Measurements from ENCODE around the gene PPARA.
A peak's percentile ranks its signal among the peaks of the same experiment; 100 is the strongest.

PPARA gene

DNA sequence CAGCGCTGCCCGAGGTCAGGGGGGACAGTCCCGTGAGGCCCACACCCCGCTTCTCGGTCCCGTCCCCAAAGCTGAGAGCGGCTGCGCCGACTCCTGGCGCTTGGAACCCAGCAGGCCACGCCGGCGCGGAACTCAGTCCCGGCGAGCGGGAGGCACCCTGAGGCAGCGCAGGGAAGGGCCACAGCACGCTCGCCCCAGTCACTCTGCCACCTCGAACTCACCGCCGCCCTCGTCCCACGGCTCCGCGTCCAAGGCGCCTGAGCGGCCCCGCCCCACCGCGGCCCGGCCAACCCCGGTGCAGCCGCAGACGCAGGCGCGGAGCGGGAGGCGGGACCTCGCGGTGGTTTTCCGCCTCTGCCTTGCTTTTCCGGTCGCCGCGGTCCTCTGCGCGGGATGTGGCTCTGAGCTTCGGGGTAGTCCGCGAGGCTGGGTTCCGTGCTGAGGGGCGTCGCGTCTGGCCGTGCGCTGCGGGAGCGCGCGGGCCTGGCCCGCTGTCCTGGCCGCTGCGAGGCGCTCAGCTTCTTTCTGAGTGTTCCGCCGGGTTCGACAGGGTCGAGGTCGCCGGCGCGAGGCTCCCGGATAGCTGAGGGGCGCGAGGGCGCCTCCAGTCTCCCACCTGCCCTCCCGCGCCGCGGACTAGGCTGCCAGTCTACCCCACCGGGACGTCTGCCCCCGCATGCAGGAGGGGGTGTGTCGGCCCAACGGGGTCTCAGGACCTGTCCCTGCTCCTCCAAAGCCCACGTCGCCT lies 99.9 kb downstream of the PPARA start, which contains the start of gene CDPF1:
CDPF1 (minus strand) TSS at position 259 of the 748 bp plus-strand sequence. CDS start 2,009 bp downstream, outside the sequence.
- no peaks in the 10 kb centered on the region for H3K27me3 Mint-ChIP-seq (ENCODE audit: low read depth)
- H3K4me3 Mint-ChIP-seq: peak within 1 kb of the TSS; percentile 82 to 86 (median 83)
- H3K4me1 Mint-ChIP-seq: peaks cover 19% of the 10 kb centered on the region
- H3K27ac Mint-ChIP-seq: peak within 1 kb of the TSS; percentile 18 to 60 (median 53)
- no peaks in the 10 kb centered on the region for H3K9me3 Mint-ChIP-seq
- TF ChIP-seq, protein P1, sequence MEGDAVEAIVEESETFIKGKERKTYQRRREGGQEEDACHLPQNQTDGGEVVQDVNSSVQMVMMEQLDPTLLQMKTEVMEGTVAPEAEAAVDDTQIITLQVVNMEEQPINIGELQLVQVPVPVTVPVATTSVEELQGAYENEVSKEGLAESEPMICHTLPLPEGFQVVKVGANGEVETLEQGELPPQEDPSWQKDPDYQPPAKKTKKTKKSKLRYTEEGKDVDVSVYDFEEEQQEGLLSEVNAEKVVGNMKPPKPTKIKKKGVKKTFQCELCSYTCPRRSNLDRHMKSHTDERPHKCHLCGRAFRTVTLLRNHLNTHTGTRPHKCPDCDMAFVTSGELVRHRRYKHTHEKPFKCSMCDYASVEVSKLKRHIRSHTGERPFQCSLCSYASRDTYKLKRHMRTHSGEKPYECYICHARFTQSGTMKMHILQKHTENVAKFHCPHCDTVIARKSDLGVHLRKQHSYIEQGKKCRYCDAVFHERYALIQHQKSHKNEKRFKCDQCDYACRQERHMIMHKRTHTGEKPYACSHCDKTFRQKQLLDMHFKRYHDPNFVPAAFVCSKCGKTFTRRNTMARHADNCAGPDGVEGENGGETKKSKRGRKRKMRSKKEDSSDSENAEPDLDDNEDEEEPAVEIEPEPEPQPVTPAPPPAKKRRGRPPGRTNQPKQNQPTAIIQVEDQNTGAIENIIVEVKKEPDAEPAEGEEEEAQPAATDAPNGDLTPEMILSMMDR (IDR thresholded peaks at IDR 0.05; ENCODE audit: unreplicated experiment in 3 of 3): no peak
- peaks cover 3% of the 10 kb centered on the region for H3K36me3 Mint-ChIP-seq (ENCODE audit: low read depth)

DNA sequence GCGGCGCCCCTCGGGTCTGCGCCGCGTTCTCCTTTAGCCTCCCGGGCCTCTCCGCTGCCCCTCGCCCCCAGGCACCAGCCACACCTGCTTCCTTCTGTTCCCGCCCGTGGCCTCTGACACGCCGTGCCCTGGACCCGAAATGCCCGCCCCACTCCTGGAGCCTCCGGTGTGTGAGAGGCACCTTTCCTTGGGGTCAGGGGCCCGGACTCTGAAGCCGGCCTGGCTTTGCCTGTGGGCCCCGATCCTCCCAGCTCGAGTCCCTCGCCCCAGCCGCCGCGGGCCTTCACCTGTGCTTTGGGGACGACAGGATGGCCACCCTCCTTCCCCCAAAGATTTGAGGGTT lies 100.4 kb downstream of the PPARA start:
- H3K4me3 Mint-ChIP-seq: peak overlapping the region; percentile 82 to 86 (median 83)
- H3K9me3 Mint-ChIP-seq: peaks cover 2% of the 10 kb centered on the region
- TF ChIP-seq, protein P1 (IDR thresholded peaks at IDR 0.05; ENCODE audit: unreplicated experiment in 3 of 3): no peak
- peak overlapping the region in 1 of 3 experiments; percentile 48 for H3K27ac Mint-ChIP-seq
- H3K27me3 Mint-ChIP-seq (ENCODE audit: low read depth): no peaks in the 10 kb centered on the region
- H3K4me1 Mint-ChIP-seq: peaks cover 16% of the 10 kb centered on the region
- peaks cover under 1% of the 10 kb centered on the region for H3K36me3 Mint-ChIP-seq (ENCODE audit: low read depth)

DNA sequence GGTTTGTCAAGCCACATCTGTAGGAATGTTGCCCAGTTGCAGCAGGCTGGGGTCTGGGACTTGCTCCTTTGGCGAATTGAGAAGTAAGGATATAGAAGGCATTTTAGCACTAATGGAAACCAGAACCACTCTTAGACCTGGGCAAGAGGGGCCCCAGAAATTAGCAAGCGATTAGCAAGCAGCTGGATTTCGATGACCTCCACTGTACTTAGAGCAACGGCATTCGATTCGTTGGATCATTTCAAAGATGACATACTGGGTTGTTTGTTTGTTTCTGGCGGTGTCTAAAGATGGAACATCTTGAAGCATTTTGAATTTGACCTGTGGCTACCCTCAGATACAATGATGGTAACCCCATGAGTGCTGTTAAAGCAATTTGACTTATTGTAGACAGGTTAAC lies 100.9 kb downstream of the PPARA start:
- H3K4me1 Mint-ChIP-seq: peaks cover 14% of the 10 kb centered on the region

DNA sequence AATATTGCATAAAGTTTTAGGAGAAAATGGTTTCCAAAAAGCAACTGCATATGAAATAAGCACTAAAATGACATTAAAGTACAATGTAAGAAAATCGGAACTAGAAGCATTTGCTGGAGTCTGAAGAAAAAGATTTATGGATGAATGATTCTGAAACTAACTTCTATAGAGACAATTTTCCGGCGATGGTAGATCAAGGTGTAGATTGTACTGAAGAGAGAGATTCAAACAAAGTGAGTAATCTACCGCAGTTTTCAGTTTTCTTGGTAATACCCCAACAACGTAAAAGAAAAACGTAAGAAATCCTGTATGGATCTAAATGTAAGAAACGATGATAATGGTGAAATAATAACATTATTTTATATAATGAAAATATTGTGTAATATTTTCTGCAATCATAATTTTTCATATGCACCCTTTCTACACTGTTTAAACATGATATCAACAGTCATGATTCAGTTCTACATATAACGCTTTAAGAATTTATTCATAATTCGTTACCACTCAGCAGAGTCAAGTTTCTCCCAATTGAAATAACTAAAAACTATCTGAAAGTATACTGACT lies 101.6 kb downstream of the PPARA start:
- peaks cover 8% of the 10 kb centered on the region for H3K9me3 Mint-ChIP-seq
- peaks cover 2% of the 10 kb centered on the region for H3K27me3 Mint-ChIP-seq (ENCODE audit: low read depth)
- H3K36me3 Mint-ChIP-seq (ENCODE audit: low read depth): peaks cover 3% of the 10 kb centered on the region
- TF ChIP-seq, protein P1 (IDR thresholded peaks at IDR 0.05; ENCODE audit: unreplicated experiment in 3 of 3): no peak
- peak overlapping the region in 1 of 3 experiments; percentile 60 for H3K27ac Mint-ChIP-seq
- peaks cover 14% of the 10 kb centered on the region for H3K4me1 Mint-ChIP-seq
- peak overlapping the region; percentile 82 to 86 (median 83) for H3K4me3 Mint-ChIP-seq

More for the DNA sequence above, 100.9 kb downstream of the PPARA start:
- TF ChIP-seq, protein P1 (IDR thresholded peaks at IDR 0.05; ENCODE audit: unreplicated experiment in 3 of 3): no peak
- H3K27me3 Mint-ChIP-seq (ENCODE audit: low read depth): no peaks in the 10 kb centered on the region
- no peaks in the 10 kb centered on the region for H3K36me3 Mint-ChIP-seq (ENCODE audit: low read depth)
- H3K4me3 Mint-ChIP-seq: peak overlapping the region; percentile 82 to 86 (median 83)
- H3K27ac Mint-ChIP-seq: peak overlapping the region in 2 of 3 experiments; percentile 18 to 60
- peaks cover 4% of the 10 kb centered on the region for H3K9me3 Mint-ChIP-seq

DNA sequence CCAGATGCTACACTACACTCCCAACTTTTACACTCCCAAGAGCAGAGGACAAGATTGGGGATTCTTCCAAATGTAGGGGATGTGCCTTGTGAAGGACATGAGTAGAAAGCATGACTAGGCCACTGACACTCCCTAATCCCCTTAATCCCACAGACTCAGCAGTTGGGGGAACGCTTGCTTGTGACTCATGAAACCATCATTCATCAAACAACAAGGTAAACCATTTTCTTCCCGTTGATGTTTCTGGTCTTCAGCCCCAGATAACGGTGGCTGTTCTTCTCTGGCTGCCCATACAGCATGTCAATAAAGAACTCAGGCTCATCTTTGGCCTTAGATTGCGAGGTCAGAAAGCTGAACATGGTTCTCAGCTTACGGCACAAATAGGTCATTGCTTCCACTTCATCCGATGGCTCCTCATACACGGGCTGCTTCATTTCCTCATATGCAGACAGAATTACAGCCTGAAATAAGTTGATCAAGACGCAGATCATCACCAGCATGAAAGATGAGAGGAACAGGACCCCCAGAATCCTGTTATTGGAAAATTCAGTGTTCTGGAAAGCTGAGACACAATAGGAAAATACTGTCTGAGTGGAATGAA lies 106.1 kb downstream of the PPARA start:
- TF ChIP-seq, protein P1 (IDR thresholded peaks at IDR 0.05; ENCODE audit: unreplicated experiment in 3 of 3): no peak
- peaks cover 8% of the 10 kb centered on the region for H3K36me3 Mint-ChIP-seq (ENCODE audit: low read depth)

More for the DNA sequence above, 106.1 kb downstream of the PPARA start:
- Mint-ChIP-seq H3K9me3 (peaks cover 43% of the 10 kb centered on the region), H3K27me3 (ENCODE audit: low read depth) (peaks cover 37% of the 10 kb centered on the region), H3K4me3 (no peak overlapping the region), H3K4me1 (peaks cover 6% of the 10 kb centered on the region), H3K27ac (no peak overlapping the region)
